H1 (cell line): ENCODE data around the gene PML. TPM values are rescaled to one million over a fixed set of nuclear protein-coding genes. Genes with fewer than 3 reads are reported as not detected.

Experiments
- CTCF ChIA-PET: fragments of 300-600 bp; sonication (Branson Sonifier 250); formaldehyde crosslinking; loops from one replicate; lab custom pipeline; 2021; ENCODE audit not compliant: partially characterized antibody; lab: Charles Lee
- POLR2A ChIA-PET: fragments of 300-600 bp; sonication (Branson Sonifier 250); formaldehyde crosslinking; loops from one replicate; lab custom pipeline; 2021; ENCODE audit warnings: inconsistent platforms; ENCODE audit not compliant: partially characterized antibody; lab: Charles Lee
- DNase-seq, 2 experiments: peaks; one replicate each; pipeline versions ENCODE4 v3.0.0 to v3.0.0-alpha.2; 2010 to 2022; ENCODE audit warnings: low spot score in 2 of 2, low read depth in 1 of 2, mixed read lengths in 1 of 2
- FAIRE-seq: peaks from 2 replicates; lab custom pipeline; 2011; peaks lifted over from hg19 to GRCh38; lab: Jason Lieb, UNC
- H2AFZ ChIP-seq: 2 replicates; pipeline ENCODE4 v1.8.1; 2012; ENCODE audit warnings: low read length, inconsistent platforms
- H2AK5ac ChIP-seq: 2 replicates; pipeline ENCODE4 v1.6.1; 2013; ENCODE audit warnings: low read depth, low read length
- H2BK120ac ChIP-seq: replicated peaks from 2 replicates; pipeline ENCODE3; 2013; ENCODE audit warnings: low read depth, low read length, inconsistent platforms
- H2BK12ac ChIP-seq: 2 replicates; pipeline ENCODE4 v1.6.1; 2013; ENCODE audit warnings: low read depth, low read length
- H2BK15ac ChIP-seq: 2 replicates; pipeline ENCODE4 v1.6.1; 2013; ENCODE audit warnings: low read length
- H2BK20ac ChIP-seq: 2 replicates; pipeline ENCODE4 v1.6.1; 2013; ENCODE audit warnings: low read length
- H2BK5ac ChIP-seq: 2 replicates; pipeline ENCODE4 v1.6.1; 2013; ENCODE audit warnings: low read depth, low read length
- H3K14ac ChIP-seq: 2 replicates; pipeline ENCODE4 v1.6.1; 2013; ENCODE audit warnings: inconsistent platforms; ENCODE audit not compliant: insufficient read length
- H3K18ac ChIP-seq: 2 replicates; pipeline ENCODE4 v1.6.1; 2013; ENCODE audit warnings: low read length; ENCODE audit errors: extremely low read depth
- H3K23ac ChIP-seq: 2 replicates; pipeline ENCODE4 v1.6.1; 2013; ENCODE audit warnings: inconsistent platforms; ENCODE audit not compliant: insufficient read length
- H3K23me2 ChIP-seq: 2 replicates; pipeline ENCODE4 v1.6.1; 2013; ENCODE audit warnings: low read depth, low read length
- H3K27ac ChIP-seq: 2 replicates; pipeline ENCODE4 v1.6.1; 2011; ENCODE audit warnings: low read depth, low read length, inconsistent platforms
- H3K27me3 ChIP-seq, 4 experiments: replicated peaks in 1 of 4; 1 replicate in 1 of 4; 2 replicates in 3 of 4; pipeline versions ENCODE4 v1.6.1 to v1.8.1; 2011 to 2013; ENCODE audit warnings: low read length in 3 of 4, mild to moderate bottlenecking in 3 of 4, inconsistent platforms in 2 of 4, mixed read lengths in 2 of 4, moderate library complexity in 1 of 4; ENCODE audit not compliant: control insufficient read depth in 3 of 4, insufficient read depth in 3 of 4; ENCODE audit errors: extremely low read depth in 1 of 4
- H3K36me3 ChIP-seq, 4 experiments: 2 replicates each; pipeline versions ENCODE4 v1.6.1 to v1.8.1; 2011 to 2013; ENCODE audit warnings: mild to moderate bottlenecking in 4 of 4, low read length in 3 of 4, moderate library complexity in 2 of 4, control low read depth in 1 of 4, inconsistent platforms in 1 of 4; ENCODE audit not compliant: insufficient read depth in 4 of 4, control insufficient read depth in 2 of 4
- H3K4ac ChIP-seq: replicated peaks from 2 replicates; pipeline ENCODE3; 2013; ENCODE audit warnings: low read length, low read depth, mixed read lengths, inconsistent platforms; ENCODE audit not compliant: insufficient read length
- H3K4me1 ChIP-seq, 4 experiments: replicated peaks in 1 of 4; 1 replicate in 1 of 4; 2 replicates in 3 of 4; pipeline versions ENCODE4 v1.6.1 to v1.8.1; 2011 to 2013; ENCODE audit warnings: low read length in 3 of 4, inconsistent platforms in 2 of 4, mixed read lengths in 1 of 4; ENCODE audit not compliant: insufficient read depth in 4 of 4, control insufficient read depth in 3 of 4
- H3K4me2 ChIP-seq, 2 experiments: 2 replicates each; pipeline versions ENCODE4 v1.6.1 to v1.8.1; 2011 to 2013; ENCODE audit warnings: low read depth in 2 of 2, low read length in 2 of 2, control low read depth in 1 of 2, inconsistent platforms in 1 of 2, mild to moderate bottlenecking in 1 of 2; ENCODE audit not compliant: insufficient read depth in 1 of 2
- H3K4me3 ChIP-seq, 4 experiments: fragments of 200-600, 300-600 bp in 1 of 4; sonication (generic), shearing (Covaris generic), sonication (Bioruptor Twin) in 1 of 4; 2 replicates each; pipeline versions ENCODE4 v1.5.1 to v1.8.1; 2011 to 2016; ENCODE audit warnings: low read length in 4 of 4, low read depth in 3 of 4, control low read depth in 2 of 4, inconsistent platforms in 2 of 4, mild to moderate bottlenecking in 2 of 4, mixed read lengths in 1 of 4, moderate library complexity in 1 of 4; ENCODE audit not compliant: insufficient read depth in 2 of 4; ENCODE audit errors: extremely low read depth in 1 of 4
- H3K56ac ChIP-seq: replicated peaks from 2 replicates; pipeline ENCODE3; 2013; ENCODE audit warnings: low read depth, mild to moderate bottlenecking, mixed read lengths, low read length, inconsistent platforms; ENCODE audit not compliant: insufficient read length
- H3K79me1 ChIP-seq: 2 replicates; pipeline ENCODE4 v1.6.1; 2013; ENCODE audit warnings: low read depth, low read length, control low read depth
- H3K79me2 ChIP-seq, 2 experiments: 2 replicates each; pipeline versions ENCODE4 v1.6.1 to v1.8.1; 2012 to 2013; ENCODE audit warnings: low read length in 2 of 2, mild to moderate bottlenecking in 2 of 2, inconsistent platforms in 1 of 2; ENCODE audit not compliant: insufficient read depth in 2 of 2, control insufficient read depth in 1 of 2
- H3K9ac ChIP-seq, 4 experiments: replicated peaks in 1 of 4; 1 replicate in 1 of 4; 2 replicates in 3 of 4; pipeline versions ENCODE4 v1.6.1 to v1.8.1; 2011 to 2013; ENCODE audit warnings: low read depth in 3 of 4, low read length in 3 of 4, control low read depth in 2 of 4, mild to moderate bottlenecking in 2 of 4, moderate library complexity in 2 of 4, inconsistent platforms in 1 of 4; ENCODE audit errors: extremely low read depth in 1 of 4
- H3K9me3 ChIP-seq, 2 experiments: 2 replicates each; pipeline versions ENCODE4 v1.6.1 to v1.8.1; 2012 to 2013; ENCODE audit warnings: mild to moderate bottlenecking in 2 of 2, moderate library complexity in 2 of 2, control low read depth in 1 of 2, inconsistent platforms in 1 of 2, low read depth in 1 of 2, low read length in 1 of 2, mixed read lengths in 1 of 2; ENCODE audit not compliant: insufficient read depth in 2 of 2
- H4K20me1 ChIP-seq, 2 experiments: replicated peaks in 1 of 2; 2 replicates each; pipeline versions ENCODE3 to v1.8.1; 2011 to 2013; ENCODE audit warnings: inconsistent platforms in 2 of 2, low read length in 2 of 2, mild to moderate bottlenecking in 1 of 2; ENCODE audit not compliant: insufficient read depth in 2 of 2, control insufficient read depth in 1 of 2
- H4K5ac ChIP-seq: 2 replicates; pipeline ENCODE4 v1.6.1; 2013; ENCODE audit warnings: low read length, low read depth, mixed read lengths, inconsistent platforms; ENCODE audit not compliant: insufficient read length
- H4K8ac ChIP-seq: 2 replicates; pipeline ENCODE4 v1.8.0; 2013; ENCODE audit warnings: mild to moderate bottlenecking, moderate library complexity, low read length, inconsistent platforms; ENCODE audit not compliant: insufficient read depth; ENCODE audit errors: extremely low read depth
- H4K91ac ChIP-seq: replicated peaks from 2 replicates; pipeline ENCODE3; 2013; ENCODE audit warnings: low read length, mixed read lengths, inconsistent platforms; ENCODE audit not compliant: insufficient read length
- ASH2L ChIP-seq: fragments of 200-600, 300-600 bp; sonication (generic); IDR thresholded peaks from one replicate; pipeline ENCODE4 v1.7.1; 2017; ENCODE audit warnings: low read length
- CHD1 ChIP-seq: IDR thresholded peaks from 2 replicates; pipeline ENCODE4 v1.6.1; 2012; ENCODE audit warnings: low read depth, low read length, improper control_type of control experiment
- GABPA ChIP-seq: IDR thresholded peaks from 2 replicates; pipeline ENCODE4 v1.6.1; 2011; ENCODE audit warnings: mild to moderate bottlenecking, low read length, moderate library complexity, borderline replicate concordance; ENCODE audit not compliant: insufficient read depth
- JUND ChIP-seq: IDR thresholded peaks from 2 replicates; pipeline ENCODE4 v1.6.1; 2011; ENCODE audit warnings: mild to moderate bottlenecking, improper control_type of control experiment, low read length
- KDM4A ChIP-seq: IDR thresholded peaks from one replicate; pipeline ENCODE4 v1.7.1; 2012; ENCODE audit warnings: low read depth, mild to moderate bottlenecking, moderate library complexity, low read length, inconsistent platforms; ENCODE audit not compliant: severe bottlenecking
- MAX ChIP-seq: IDR thresholded peaks from 2 replicates; pipeline ENCODE4 v1.6.1; 2012; ENCODE audit warnings: inconsistent platforms
- RXRA ChIP-seq: IDR thresholded peaks from 2 replicates; pipeline ENCODE4 v1.6.1; 2011; ENCODE audit warnings: low read depth, mild to moderate bottlenecking, low read length, moderate library complexity; ENCODE audit not compliant: insufficient read depth
- SAP30 ChIP-seq: fragments of 300-600 bp; sonication (generic); IDR thresholded peaks from 2 replicates; pipeline ENCODE4 v1.7.1; 2012; ENCODE audit warnings: low read length, moderate library complexity, mild to moderate bottlenecking, inconsistent platforms; ENCODE audit not compliant: insufficient read depth, insufficient replicate concordance
- SP4 ChIP-seq: IDR thresholded peaks from 2 replicates; pipeline ENCODE4 v1.6.1; 2012; ENCODE audit warnings: low read length, inconsistent platforms
- TEAD4 ChIP-seq: IDR thresholded peaks from 2 replicates; pipeline ENCODE4 v1.6.1; 2012; ENCODE audit warnings: low read depth, low read length, inconsistent platforms, mixed read lengths
- WGBS, 2 experiments: shearing (Covaris generic) in 1 of 2; methylation state at CpG; one replicate each; pipeline versions ENCODE4 v1.1.6 to v1.1.7; 2013 to 2015; ENCODE audit warnings: low lambda C conversion rate in 2 of 2, mixed read lengths in 2 of 2, inconsistent platforms in 1 of 2, low coverage in 1 of 2, missing lambda C conversion rate in 1 of 2; ENCODE audit not compliant: insufficient replicate concordance in 2 of 2, insufficient coverage in 1 of 2, insufficient read length in 1 of 2; ENCODE audit errors: extremely low coverage in 1 of 2, missing lambda C conversion rate in 1 of 2; 5-methylcytosine and 5-hydroxymethylcytosine counted together
- polyA plus RNA-seq, 7 experiments: library from polyadenylated mRNA; depleted of rRNA in 3 of 7; stranded (reverse) in 5 of 7; unstranded in 2 of 7; fragments of >200 nt in 5 of 7; fragments of 200-250 nt in 2 of 7; gene quantifications; 1 replicate in 5 of 7; 2 replicates in 1 of 7; 4 replicates in 1 of 7; pipeline versions ENCODE4 v1.2.1 to v1.2.3, GENCODE V29; 2011 to 2013; ENCODE audit warnings: missing spikeins in 2 of 7, mixed read lengths in 2 of 7
- total RNA-seq: library from RNA; stranded (reverse); fragmentation: NEBNext Ultra II Directional; extraction: Animal tissue kit (Norgen Biotek cat#: 25700); gene quantifications from 2 replicates; pipeline ENCODE4 v1.2.1, GENCODE V29; 2021
- TF ChIP-seq, protein P1 (sequence below): IDR thresholded peaks from 2 replicates; pipeline ENCODE4 v1.6.1; 2012; ENCODE audit warnings: inconsistent platforms

Gene PML
- total and polyA plus RNA-seq, 2 of the 8 experiments (the other 6 are each of a cell fraction or from before 2014, with no cell fraction given): 14.9 to 30.3 TPM

DNA sequence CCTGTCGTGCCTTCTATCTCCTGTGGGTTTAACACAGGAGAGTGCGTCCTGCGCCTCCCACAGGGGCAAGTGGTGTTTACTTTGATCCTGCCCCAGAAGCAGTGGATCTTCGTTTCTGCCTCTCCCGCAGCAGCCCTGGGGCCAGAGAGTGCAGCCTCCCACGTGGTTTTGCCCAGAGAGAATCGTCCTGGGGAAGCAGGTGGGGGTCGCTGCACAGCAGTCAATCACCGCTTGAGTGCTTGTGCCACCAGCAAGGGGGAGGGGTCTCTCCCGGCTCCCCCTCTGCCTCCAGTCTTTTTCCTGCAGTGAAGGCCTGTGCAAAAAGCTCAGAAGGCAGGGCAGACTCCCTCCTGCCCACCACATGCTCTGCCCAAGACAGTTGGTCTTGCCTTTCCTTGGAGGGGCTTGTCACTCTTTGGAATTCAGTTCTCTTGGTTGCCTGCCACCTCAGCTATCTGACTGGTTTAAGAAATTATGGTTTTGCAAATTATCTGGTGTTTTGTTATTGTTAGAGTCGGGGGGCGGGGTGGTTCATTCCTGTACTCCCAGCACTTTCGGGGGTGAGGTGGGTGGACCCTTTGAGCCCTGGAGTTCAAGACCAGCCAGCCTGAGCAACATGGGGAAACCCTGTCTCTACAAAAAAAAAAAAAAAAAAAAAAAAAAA is 29.3 kb upstream of the PML start:
- Histone ChIP-seq H3K27ac (no peak overlapping the region), H3K4me3 (peak overlapping the region in 2 of 4 experiments; percentile 12 to 17; a peak in 3 of 8 replicates), H3K9me3 (no peaks in the 10 kb centered on the region), H3K4me1 (peaks cover 0 to 13% (median 6%) of the 10 kb centered on the region in 4 experiments; a peak in 6 of 7 replicates), H3K36me3 (no peaks in the 10 kb centered on the region), H3K14ac (no peak overlapping the region), H3K18ac (peak overlapping the region; percentile 94), H3K79me1 (no peaks in the 10 kb centered on the region), H3K9ac (peak overlapping the region in 2 of 4 experiments; percentile 12 to 31; a peak in 3 of 7 replicates), H2BK20ac (peak overlapping the region; percentile 93), H2AK5ac (no peak overlapping the region), H3K4ac (no peak overlapping the region), H3K79me2 (no peaks in the 10 kb centered on the region), H2AFZ (peak overlapping the region; percentile 96), H3K23me2 (no peaks in the 10 kb centered on the region), H2BK12ac (peak overlapping the region; percentile 94; the same call in 1 of the 2 replicates), H4K5ac (no peak overlapping the region), H4K20me1 (no peaks in the 10 kb centered on the region), H2BK15ac (peak overlapping the region; percentile 95; the same call in 1 of the 2 replicates), H4K91ac (peak overlapping the region; percentile 75), H3K27me3 (no peaks in the 10 kb centered on the region), H3K56ac (no peak overlapping the region), H2BK5ac (peak overlapping the region; percentile 82; the same call in 1 of the 2 replicates), H3K4me2 (peak overlapping the region; percentile 7 to 59; a peak in 3 of 4 replicates), H4K8ac (peak overlapping the region; percentile 36), H3K23ac (no peak overlapping the region), H2BK120ac (peak overlapping the region; percentile 41)
- ChIA-PET CTCF (interaction anchor here (0.6 to 4.0 kb wide), 20 partner anchors 9 to 938 kb away, joined by 3 to 55 read pairs (median 5); no protein-coding TSS in a partner anchor), POLR2A (interaction anchor here (0.9 to 1.6 kb wide), 4 partner anchors 11 to 75 kb away, joined by 3 to 5 read pairs (median 4); no protein-coding TSS in a partner anchor)
- WGBS, 2 experiments: 32% methylated on average over 13 of the region's 13 CpGs; no CpG with 5 or more reads in 1 of the 2 experiments
- DNase-seq (no peak), FAIRE-seq (no peak)
- TF ChIP-seq, protein P1, sequence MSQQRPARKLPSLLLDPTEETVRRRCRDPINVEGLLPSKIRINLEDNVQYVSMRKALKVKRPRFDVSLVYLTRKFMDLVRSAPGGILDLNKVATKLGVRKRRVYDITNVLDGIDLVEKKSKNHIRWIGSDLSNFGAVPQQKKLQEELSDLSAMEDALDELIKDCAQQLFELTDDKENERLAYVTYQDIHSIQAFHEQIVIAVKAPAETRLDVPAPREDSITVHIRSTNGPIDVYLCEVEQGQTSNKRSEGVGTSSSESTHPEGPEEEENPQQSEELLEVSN: peak; percentile 71; the same call in 1 of the 2 replicates
- peak; percentile 33 for TF ChIP-seq ASH2L
- no peak for TF ChIP-seq JUND
- TF ChIP-seq MAX: 0 out of 2 replicates have a peak, but pooled peaks have one; percentile 51
- TF ChIP-seq KDM4A: peak; percentile 21
- TF ChIP-seq SAP30: no peak
- TF ChIP-seq SP4: no peak; the same call in 1 of the 2 replicates
- TF ChIP-seq GABPA: no peak
- no peak for TF ChIP-seq CHD1
- TF ChIP-seq TEAD4: no peak
- TF ChIP-seq RXRA: no peak
